Ovary (tissue), 9 donors: ENCODE results near the gene LRIG1. TPM values are rescaled to one million over a fixed set of nuclear protein-coding genes. Genes with fewer than 3 reads are reported as not detected.

Experiments used
- DNase-seq, 5 donors: peaks; one replicate each; pipeline ENCODE4 v3.0.0-alpha.2; 2019 to 2020
- H3K27ac ChIP-seq, 2 donors: fragments of 200-600 bp; one replicate each; pipeline versions ENCODE4 v1.5.1 to v1.8.0; 2019 to 2022
- H3K27me3 ChIP-seq: fragments of 200-600 bp; one replicate; pipeline ENCODE4 v1.8.0; 2022
- H3K36me3 ChIP-seq: fragments of 200-600 bp; sonication (generic); one replicate; pipeline ENCODE4 v1.5.1; 2019
- H3K4me1 ChIP-seq: one replicate; pipeline ENCODE4 v1.8.1; 2013; ENCODE audit warnings: mild to moderate bottlenecking, moderate library complexity; ENCODE audit not compliant: insufficient read depth
- H3K4me3 ChIP-seq: fragments of 200-600 bp; sonication (generic); one replicate; pipeline ENCODE4 v1.5.1; 2017
- H3K9me3 ChIP-seq, 2 donors: fragments of 200-600 bp in 1 of 2; sonication (generic) in 1 of 2; one replicate each; pipeline versions ENCODE4 v1.5.1 to v1.8.1; 2013 to 2019; ENCODE audit warnings: mild to moderate bottlenecking in 1 of 2, moderate library complexity in 1 of 2
- CTCF ChIP-seq, 3 donors: fragments of 450-650 bp in 2 of 3; fragments of 200-600 bp in 1 of 3; IDR thresholded peaks; one replicate each; pipeline versions ENCODE4 v1.5.1 to v1.8.0; 2016 to 2022; ENCODE audit warnings: antibody characterized with exemption in 3 of 3, mild to moderate bottlenecking in 1 of 3
- EP300 ChIP-seq: sonication (generic); formaldehyde crosslinking; IDR thresholded peaks from one replicate; pipeline ENCODE4 v1.6.1; 2017; ENCODE audit warnings: antibody characterized with exemption
- POLR2A ChIP-seq: fragments of 450-650 bp; IDR thresholded peaks from one replicate; pipeline ENCODE4 v1.6.1; 2017; ENCODE audit warnings: antibody characterized with exemption, mild to moderate bottlenecking, moderate library complexity
- WGBS, 3 donors: extraction: QIAGEN DNeasy Blood & Tissue Kit in 1 of 3; methylation state at CpG; one replicate each; pipeline versions ENCODE4 v1.1.5 to v1.1.7; 2013 to 2017; 5-methylcytosine and 5-hydroxymethylcytosine counted together
- intact Hi-C, 4 donors: fragments of 100-400 bp; cut with DNase I; formaldehyde crosslinking; loops; one replicate each; pipeline versions ENCODE4 v1.11.0 to v1.15.1; 2022 to 2023
- polyA plus RNA-seq, 2 donors: library from polyadenylated mRNA; stranded (reverse); fragments of 200-250 nt in 1 of 2; fragments of 350-450 nt in 1 of 2; fragmentation: Illumina TruSeq in 1 of 2; extraction: RNeasy Lipid Tissue Mini Kit (QIAGEN cat#74804) in 1 of 2; gene quantifications; one replicate each; pipeline ENCODE4 v1.2.3, GENCODE V29; 2013 to 2014
- total RNA-seq, 7 donors: library from RNA; depleted of rRNA in 2 of 7; stranded (reverse); fragments of >200 nt in 2 of 7; fragmentation: NEBNext Ultra II Directional in 3 of 7; extraction: Animal tissue kit (Norgen Biotek cat#: 25700) in 3 of 7; gene quantifications; one replicate each; pipeline versions ENCODE4 v1.1.0 to v1.2.4, GENCODE V29; 2016 to 2023
- donor health status: DM: no; HTN: no; CAD: no; lungs with moderate emphysema.
- donor health status: DM: no; HTN: no; CAD: no.
- donor health status: Bipolar disorder and iron deficiency.
- donor health status: DM: yes; HTN: yes; CAD: no.
- donor health status: DM: no; HTN: no; CAD: no.
- donor health status: DM: yes; HTN: yes; CAD: no.

The LRIG1 gene
- total and polyA plus RNA-seq, 9 donors = 29.1 to 64.8 (median 42.6) TPM

GRCh38 chr3:66372681-66373350 lies 128.0 kb downstream of the LRIG1 start:
- Histone ChIP-seq H3K27ac (no peak overlapping the region), H3K36me3 (no peaks in the 10 kb centered on the region), H3K27me3 (no peaks in the 10 kb centered on the region), H3K4me1 (no peaks in the 10 kb centered on the region), H3K9me3 (no peaks in the 10 kb centered on the region), H3K4me3 (no peak overlapping the region)
- TF ChIP-seq POLR2A (no peak), CTCF (IDR thresholded peaks at IDR 0.05) (no peak), EP300 (no peak)
- no peak for DNase-seq
- WGBS, 3 donors = 77 to 81% (median 78%) methylated on average over 18 of the region's 18 CpGs
- intact Hi-C loops = no loop called here

- intact Hi-C loops = no loop called here
- 80 to 85% (median 85%) methylated on average over 7 of the region's 7 CpGs for WGBS, 3 donors
These were observed 129.4 kb downstream of the LRIG1 start for GRCh38 chr3:66371432-66371831.

GRCh38 chr3:66370179-66370578 lies 130.6 kb downstream of the LRIG1 start:
- intact Hi-C loops = no loop called here
- Histone ChIP-seq H3K9me3 (no peaks in the 10 kb centered on the region), H3K4me1 (no peaks in the 10 kb centered on the region), H3K4me3 (no peak overlapping the region), H3K27ac (no peak overlapping the region), H3K36me3 (no peaks in the 10 kb centered on the region), H3K27me3 (no peaks in the 10 kb centered on the region)
- TF ChIP-seq POLR2A = no peak
- TF ChIP-seq EP300 = no peak
- no peak for TF ChIP-seq CTCF (IDR thresholded peaks at IDR 0.05)
- WGBS, 3 donors = 77 to 89% (median 83%) methylated on average over 7 of the region's 7 CpGs
- no peak for DNase-seq

More at GRCh38 chr3:66371432-66371831, 129.4 kb downstream of the LRIG1 start:
- Histone ChIP-seq H3K36me3 (no peaks in the 10 kb centered on the region), H3K4me1 (no peaks in the 10 kb centered on the region), H3K27ac (no peak overlapping the region), H3K27me3 (no peaks in the 10 kb centered on the region), H3K9me3 (no peaks in the 10 kb centered on the region), H3K4me3 (no peak overlapping the region)
- DNase-seq = no peak
- TF ChIP-seq POLR2A (no peak), EP300 (no peak), CTCF (IDR thresholded peaks at IDR 0.05) (no peak)

GRCh38 chr3:66367979-66368378 lies 132.8 kb downstream of the LRIG1 start:
- Histone ChIP-seq H3K27ac (no peak overlapping the region), H3K36me3 (no peaks in the 10 kb centered on the region), H3K4me3 (no peak overlapping the region), H3K9me3 (no peaks in the 10 kb centered on the region), H3K4me1 (no peaks in the 10 kb centered on the region), H3K27me3 (no peaks in the 10 kb centered on the region)
- WGBS, 3 donors = 85 to 86% (median 85%) methylated on average over 3 of the region's 3 CpGs
- TF ChIP-seq EP300 (no peak), CTCF (IDR thresholded peaks at IDR 0.05) (no peak), POLR2A (no peak)
- DNase-seq = no peak
- intact Hi-C loops = no loop called here
